ENCODE data around the gene ARHGAP12.
"Not testable (repeated sequence)": the region's sequence is repeated elsewhere in the genome, so short reads cannot be mapped to it uniquely, and the experiment has no call there.

Gene ARHGAP12

DNA sequence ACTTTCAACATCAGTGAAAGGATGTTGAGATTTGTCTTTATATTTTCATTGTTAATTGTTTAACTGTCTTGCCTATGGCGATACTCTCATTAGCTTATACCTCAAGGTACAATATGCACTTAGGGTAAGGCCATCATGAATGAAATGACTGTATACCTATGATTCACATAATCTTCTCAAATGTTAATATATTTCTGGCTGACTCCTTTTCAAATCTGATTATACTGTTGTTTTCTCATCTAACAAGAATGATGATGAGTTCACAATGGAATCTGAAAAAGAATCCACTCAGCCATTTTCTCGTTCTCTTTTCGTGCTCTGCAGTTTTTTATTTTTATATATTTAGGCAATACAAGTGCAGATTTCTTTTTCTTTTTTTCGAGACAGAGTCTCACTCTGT lies 159.1 kb downstream of the ARHGAP12 start:
- DNase-seq (ENCODE audit: low spot score), result no peak

DNA sequence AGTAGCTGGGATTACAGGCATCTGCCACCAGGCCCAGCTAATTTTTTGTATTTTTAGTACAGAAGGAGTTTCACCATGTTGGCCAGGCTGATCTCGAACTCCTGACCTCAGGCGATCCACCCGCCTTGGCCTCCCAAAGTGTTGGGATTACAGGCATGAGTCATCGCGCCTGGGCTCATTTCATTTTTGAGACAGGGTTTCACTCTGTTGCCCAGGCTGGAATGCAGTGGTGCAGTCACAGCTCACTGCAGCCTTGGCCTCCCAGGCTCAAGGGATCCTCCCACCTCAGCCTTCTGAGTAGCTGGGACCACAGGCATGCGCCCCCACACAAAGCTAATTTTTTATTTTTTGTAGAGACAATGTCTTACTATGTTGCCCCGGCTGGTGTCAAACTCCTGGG lies 159.7 kb downstream of the ARHGAP12 start:
- DNase-seq (ENCODE audit: low spot score), result not testable (repeated sequence)

DNA sequence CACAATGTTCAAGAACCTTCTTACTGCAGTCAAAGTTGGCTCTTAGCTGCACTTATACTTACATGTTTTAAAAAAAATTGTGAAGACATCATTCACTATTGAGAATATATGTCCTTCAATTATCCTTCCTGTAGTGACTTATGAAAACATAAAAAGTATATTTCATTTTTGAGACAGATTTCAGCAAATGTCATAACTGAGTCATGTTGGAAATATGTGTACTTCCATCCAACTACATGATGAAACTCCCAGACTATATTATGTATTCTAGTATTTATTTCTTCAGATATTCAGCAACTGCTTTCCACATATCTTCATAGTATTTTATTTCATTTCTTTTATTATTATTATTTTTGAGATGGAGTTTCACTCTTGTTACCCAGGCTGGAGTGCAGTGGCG lies 160.2 kb downstream of the ARHGAP12 start:
- DNase-seq (ENCODE audit: low spot score), result no peak

DNA sequence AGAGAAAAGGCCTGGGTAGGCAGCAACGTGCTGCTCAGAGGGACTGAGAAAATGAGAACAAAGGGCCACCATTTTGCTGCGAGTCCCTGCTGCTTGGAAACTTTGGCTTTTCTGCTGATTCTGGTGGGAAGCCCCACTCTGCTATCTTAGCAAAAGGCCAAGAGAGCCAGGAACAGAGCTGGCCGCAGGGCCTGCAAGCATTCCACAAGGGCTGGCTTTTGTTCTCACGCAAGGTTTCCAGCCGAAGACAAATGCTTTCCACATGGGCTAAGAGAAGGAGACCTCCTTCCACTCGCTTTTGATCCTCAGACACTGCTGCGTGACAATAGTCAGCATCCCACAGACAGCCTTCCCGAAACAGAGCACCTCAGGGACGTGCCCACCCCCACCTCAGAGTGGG lies 163.1 kb downstream of the ARHGAP12 start:
- no peak for DNase-seq (ENCODE audit: low spot score)

DNA sequence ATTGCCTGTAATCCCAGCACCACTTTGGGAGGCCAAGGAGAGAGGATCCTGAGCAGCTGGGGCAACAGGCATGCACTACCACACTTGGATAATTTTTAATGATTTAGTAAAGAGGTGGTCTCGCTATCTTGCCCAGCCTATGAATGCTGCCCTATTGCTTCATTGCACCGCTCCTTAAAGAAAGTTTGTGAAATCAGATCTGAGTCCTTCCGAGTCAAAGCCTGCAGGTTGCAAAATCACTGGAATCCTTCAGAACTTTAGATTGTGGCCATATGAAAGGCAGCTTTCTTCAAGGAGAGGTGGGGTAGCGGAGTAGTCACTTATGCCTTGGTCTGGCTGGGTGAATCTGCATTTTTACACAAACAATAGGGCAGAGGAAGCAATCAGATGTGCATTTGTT lies 166.3 kb downstream of the ARHGAP12 start:
- DNase-seq (ENCODE audit: low spot score), result no peak

DNA sequence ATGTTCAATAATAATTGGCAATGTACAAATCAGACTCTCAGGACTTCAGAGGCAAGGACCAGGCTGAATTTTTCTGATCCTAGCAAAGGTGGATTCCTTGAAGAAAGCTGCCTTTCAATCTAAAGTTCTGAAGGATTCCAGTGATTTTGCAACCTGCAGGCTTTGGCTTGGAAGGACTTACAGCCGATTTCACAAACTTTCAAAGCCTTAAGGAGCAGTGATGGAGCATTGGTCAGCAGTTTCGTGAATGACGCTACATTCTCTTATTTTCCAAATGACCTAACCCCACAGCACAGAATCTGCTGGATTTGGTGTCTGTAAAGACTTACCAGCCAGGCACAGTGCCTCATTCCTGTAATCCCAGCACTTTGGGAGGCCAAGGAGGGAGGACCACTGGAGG lies 167.5 kb downstream of the ARHGAP12 start:
- no peak for DNase-seq (ENCODE audit: low spot score)

DNA sequence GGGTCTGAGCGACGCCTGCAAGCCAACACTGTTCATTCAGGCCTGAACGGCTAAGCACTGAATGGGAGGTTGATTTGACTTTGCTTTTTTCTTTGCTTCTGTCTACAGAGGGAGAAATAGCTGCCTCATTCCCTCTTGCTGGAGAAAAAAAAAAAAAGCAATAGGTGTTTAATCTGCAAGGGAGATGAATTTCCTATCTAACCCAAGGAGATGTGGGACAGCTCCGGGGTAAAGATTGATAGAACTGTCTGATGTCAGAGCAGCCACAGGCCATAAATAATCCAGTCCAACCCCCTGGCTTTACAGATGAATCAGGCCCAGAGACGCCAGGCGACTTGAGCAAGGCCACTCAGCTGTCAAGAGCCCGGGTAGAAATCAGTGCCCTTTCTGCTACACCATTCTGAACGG lies 168.0 kb downstream of the ARHGAP12 start:
- DNase-seq (ENCODE audit: low spot score), result no peak

DNA sequence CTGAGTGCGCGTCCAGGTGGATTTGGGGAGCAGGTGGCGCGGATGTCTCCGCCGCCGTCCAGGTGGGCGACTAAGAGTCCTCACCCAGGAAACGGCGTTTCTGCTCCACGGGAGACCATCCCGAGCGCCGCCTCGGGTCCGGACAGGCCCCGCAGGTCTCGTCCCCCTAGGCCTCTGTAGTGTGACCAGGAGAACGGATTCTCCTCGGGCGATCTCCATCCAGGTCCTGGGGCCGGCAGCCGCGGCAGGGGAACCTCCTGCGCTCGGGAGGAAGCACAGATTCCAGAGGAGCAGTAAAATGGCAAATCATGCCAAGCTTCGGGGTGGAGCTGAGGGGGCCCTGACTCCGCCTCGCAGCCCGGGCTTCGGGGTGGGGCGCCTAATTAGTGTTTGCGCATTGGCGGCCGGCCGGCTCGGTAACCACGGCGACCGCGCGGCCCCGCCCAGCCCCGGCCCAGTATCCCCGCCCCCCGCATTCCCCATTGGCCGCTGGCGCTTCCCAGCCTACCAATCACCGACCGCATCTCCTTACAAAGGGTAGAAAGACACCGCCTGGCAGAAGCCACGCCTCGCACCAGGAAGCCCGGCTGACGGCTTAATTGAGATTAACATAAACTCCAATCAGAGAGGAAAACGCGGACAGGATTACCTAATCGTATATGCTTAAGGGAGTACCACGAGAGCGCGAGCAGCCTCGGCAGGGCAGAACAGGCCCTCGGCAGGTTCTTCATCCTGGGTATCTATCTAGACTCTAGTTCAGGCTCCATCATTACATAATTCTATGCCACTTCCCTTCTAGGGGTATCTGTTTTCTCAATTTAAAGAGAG lies 168.6 kb downstream of the ARHGAP12 start:
- peak; percentile 99 for DNase-seq (ENCODE audit: low spot score)

DNA sequence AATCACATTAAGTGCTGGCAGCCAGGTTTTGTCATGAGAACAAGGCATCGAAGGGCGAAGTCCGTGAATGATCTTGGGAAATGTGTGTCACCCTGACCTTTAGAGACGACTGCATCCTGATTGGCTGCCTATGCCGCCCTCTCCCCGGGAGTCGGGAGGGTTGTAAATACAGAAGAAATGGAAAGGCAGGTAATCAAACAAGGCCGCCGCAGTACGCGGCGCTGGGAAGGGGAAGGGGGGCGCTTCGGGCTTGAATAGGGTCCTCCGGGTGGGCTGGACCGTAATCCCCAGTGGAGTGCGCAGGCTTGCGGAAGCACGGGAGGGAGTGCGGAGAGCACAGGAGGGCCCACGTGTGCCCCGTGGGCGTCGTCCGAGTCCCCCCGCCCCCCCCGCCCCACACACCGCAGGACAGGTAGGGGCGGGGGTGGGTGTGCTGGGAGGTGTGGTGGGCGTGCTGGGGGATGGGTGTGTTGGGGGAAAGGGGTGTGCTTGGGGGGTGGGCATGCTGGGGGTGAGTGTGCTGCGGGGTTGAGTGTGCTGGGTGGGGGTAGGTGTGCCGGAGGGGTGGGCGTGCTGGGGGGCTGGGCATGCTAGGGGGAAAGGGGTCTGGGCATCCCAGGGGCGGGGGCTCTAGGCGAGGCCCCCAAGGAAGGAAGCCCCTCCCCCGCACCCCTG lies 169.4 kb downstream of the ARHGAP12 start:
- DNase-seq (ENCODE audit: low spot score), result peak; percentile 55

DNA sequence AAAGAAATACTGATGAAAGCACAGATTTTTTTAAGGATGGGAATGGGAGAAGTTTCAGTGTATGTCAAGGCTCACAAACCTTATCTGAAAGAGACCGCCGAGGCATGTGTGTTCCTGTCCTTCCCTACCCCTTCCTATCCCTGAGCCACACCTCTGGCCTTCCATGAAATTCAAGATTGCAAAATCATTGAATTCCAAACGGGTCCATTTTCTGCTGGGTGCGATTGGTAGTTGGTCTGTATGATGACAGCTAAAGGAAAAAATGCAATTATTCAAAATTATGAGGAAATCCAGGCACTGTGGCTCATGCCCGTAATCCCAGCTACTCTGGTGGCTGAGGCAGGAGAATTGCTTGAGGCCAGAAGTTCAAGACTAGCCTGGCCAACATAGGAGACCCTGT lies 170.1 kb downstream of the ARHGAP12 start:
- DNase-seq (ENCODE audit: low spot score), result no peak

DNA sequence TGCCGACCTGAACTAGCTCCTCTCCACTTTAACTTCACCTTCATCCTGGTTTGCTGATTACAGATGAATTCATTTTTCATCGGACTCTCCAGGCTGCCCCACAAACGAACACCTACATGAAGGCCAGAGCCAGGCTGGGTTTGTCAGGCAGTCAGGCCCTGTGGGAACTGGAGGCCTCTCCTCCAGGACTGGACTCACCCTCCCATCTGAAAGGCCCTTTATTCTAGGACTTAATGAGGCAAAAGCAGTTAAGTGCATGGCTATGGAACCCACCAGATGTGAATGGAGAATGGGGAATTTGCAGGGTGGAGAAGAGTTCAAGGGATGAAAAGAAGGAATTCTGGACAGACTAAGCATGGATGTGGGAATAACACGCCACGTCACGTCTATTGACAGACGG lies 170.8 kb downstream of the ARHGAP12 start:
- DNase-seq (ENCODE audit: low spot score), result peak; percentile 52

DNA sequence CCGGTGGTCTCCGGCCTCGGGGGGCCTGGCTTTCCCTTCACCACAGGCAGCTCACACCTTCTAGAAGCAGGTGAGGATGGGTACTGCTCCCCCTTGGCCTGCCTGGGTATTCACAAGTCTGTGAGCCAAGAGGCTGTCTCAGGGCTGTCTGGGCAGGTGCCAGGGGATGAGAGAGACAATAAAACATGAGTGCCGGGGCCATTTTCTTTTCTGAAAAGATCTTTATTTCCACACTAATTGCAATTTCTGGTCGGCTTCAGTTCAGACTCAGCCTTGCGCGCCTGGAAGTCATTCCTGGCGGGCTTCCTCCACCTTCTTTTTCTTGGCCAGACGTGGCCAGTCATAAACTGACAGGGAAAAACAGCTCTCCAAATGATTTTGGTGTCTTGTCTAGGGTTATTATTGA lies 171.2 kb downstream of the ARHGAP12 start:
- DNase-seq (ENCODE audit: low spot score), result peak; percentile 28

DNA sequence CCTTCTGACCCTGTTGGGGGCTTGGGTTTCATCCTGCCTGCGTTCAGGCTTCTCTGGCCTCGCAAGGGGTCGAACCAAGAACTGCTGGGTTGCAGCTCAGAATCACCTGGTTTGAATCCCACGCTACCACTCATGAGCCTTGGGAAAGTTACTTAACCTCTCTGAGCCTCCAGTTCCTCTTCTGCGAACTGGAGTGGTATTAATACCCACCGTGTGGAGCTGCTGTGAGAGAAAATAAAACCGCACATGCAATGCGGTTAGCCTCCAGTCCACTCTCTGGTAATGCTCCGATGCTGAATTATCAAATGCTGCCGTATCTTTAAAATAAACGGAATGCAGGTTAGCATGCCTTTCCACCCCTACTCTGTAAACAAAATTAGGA lies 171.9 kb downstream of the ARHGAP12 start:
- DNase-seq (ENCODE audit: low spot score), result no peak

DNA sequence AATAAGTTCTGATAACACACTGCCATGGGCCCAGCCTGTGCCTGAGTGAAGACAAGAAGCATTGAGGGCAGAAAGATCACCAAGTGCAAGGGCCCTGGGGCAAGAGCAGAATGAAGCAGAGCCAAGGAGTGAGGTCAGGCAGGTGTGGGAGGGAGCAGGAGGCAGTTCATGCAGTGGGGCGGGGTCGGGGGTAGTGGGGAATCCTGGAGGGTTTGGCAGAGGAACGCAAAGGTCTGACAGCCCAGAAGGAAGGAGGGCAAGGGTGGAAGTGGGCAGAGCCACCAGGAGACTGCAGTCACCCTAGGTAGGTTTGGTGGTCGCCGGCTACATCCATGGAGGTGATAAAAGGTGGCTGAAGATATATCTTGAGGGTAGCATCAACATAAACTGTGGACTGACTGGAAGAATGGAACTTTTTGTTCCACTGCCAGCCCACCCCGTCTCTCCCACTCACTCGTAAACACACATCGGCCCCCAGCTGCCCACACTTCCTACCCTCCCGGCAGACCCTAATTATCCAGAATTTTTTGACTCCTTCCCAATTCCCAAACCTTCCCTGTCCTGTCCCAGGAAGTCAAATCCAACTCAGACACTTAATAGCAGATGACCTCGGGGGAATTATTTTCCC lies 172.4 kb downstream of the ARHGAP12 start:
- DNase-seq (ENCODE audit: low spot score), result no peak
